HG03565 (cell line): ENCODE data around the gene KTN1.

ENCODE experiments used
- ATAC-seq: cut with Tn5 transposase; IDR thresholded peaks from one replicate; pipeline ENCODE4 v1.9.1; 2021; ENCODE audit warnings: mild to moderate bottlenecking, moderate library complexity; ENCODE audit not compliant: unreplicated experiment

The KTN1 gene

DNA sequence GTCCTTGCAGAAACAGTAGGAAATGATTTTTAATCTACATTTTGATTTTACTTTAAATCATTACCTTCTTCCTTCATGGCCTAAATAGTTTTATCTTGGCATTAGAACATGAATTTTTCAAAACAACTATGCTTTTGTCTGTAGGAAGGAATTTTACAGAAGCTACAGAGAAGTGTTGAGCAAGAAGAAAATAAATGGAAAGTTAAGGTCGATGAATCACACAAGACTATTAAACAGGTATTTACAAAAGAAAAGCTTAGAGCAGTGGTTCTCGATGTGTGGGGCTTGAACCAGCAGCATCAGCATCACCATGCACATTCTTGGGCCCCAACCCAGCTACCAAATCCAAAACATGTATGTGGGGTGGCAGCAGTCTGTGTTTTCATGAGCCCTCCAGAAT lies 91.6 kb downstream of the KTN1 start:
- no peak for ATAC-seq

DNA sequence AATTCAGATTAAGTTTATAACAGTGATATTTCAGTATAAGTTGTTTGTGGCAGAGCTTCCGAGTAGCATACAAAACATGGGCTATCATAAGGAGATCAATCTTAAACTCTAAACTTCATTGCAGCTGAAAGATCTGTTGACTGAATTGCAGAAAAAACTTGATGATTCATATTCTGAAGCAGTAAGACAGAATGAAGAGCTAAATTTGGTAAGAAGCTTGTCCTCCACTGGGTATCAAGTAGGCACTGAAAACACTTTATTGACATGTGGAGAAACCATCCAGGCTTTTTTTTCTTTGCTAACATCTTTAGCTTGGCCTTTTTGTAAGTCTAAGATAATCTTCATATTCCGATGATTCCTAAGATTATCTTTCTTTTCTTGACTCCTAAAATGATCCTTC lies 93.0 kb downstream of the KTN1 start:
- ATAC-seq: no peak

DNA sequence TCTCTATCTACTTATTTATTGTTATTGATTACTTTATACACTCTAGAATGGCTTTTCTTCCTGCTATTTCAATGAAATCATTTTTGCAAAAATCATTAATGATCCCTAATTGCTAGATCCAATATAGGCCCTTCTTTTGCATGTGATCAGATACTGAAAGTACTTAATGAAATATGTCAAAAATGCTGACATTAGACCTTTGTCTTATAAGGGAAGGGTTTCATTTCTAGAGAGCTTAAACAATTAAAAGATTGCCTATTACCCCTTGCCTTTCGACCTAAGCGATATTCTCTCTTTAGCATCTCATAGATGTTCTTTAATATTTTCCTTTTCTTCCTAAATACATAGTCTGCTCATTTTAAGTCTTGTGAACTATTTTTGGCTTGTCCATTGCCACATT lies 101.1 kb downstream of the KTN1 start:
- ATAC-seq: no peak

DNA sequence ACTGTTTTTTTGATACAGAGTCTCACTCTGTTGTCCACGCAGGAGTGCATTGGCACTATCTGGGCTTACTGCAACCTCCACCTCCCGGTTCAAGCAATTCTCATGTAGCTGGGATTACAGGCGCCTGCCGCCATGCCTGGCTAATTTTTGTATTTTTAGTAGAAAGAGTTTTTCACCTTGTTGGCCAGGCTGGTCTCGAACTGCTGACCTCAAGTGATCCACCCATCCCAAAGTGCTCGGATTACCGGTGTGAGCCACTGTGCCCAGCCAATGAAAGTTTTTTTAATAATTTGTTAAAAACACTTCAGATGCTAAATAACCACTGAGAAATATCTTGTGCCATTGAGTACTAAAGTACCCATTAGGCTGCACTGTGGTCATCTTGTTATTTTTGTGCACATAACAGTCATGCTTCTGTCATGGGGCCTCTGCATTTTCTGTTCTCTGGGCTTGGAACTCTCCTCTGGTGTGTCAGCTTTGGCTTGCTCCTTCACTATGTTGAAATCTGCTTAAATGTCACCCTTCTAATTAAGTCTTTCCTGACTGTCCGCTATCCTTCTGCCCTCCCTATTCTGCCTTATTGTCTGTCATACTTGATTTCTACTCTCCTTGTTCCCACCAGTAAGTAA lies 105.1 kb downstream of the KTN1 start:
- ATAC-seq: no peak

DNA sequence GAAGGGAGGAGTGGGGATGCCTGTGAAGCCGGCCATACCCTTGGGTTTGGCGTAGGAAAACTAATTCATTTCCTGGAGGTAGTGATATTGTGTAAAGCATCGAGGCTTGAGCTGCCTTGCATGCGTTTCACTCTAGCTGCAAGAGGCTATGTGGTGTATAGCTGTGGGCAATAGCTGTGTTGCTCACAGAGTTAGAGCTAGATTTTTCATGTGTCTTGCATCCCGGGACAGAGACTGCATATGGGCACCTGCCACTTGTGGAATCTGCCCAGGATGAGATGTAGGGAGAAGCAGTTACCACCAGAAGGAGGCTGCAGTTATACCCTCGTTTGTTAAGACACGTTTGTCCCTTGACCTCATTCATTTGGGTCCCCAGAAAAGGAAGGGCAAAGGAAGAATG lies 106.7 kb downstream of the KTN1 start:
- no peak for ATAC-seq

DNA sequence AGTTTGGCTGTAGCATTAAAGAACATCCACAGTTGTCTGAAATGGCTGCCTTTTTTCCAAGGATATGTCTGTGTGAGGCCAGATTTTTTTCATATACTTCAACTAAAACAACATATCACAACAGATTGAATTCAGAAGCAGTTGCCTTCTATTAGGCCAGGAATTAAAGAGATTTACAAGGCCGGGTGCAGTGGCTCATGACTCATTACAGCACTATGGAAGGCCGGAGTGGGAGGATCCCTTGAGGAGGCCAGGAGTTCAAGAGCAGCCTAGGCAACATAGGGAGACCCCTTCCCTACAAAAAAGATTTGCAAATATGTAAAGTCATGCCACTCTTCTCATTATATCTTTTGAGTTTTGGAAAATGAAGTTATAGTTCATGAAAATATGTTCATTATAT lies 108.6 kb downstream of the KTN1 start:
- no peak for ATAC-seq

DNA sequence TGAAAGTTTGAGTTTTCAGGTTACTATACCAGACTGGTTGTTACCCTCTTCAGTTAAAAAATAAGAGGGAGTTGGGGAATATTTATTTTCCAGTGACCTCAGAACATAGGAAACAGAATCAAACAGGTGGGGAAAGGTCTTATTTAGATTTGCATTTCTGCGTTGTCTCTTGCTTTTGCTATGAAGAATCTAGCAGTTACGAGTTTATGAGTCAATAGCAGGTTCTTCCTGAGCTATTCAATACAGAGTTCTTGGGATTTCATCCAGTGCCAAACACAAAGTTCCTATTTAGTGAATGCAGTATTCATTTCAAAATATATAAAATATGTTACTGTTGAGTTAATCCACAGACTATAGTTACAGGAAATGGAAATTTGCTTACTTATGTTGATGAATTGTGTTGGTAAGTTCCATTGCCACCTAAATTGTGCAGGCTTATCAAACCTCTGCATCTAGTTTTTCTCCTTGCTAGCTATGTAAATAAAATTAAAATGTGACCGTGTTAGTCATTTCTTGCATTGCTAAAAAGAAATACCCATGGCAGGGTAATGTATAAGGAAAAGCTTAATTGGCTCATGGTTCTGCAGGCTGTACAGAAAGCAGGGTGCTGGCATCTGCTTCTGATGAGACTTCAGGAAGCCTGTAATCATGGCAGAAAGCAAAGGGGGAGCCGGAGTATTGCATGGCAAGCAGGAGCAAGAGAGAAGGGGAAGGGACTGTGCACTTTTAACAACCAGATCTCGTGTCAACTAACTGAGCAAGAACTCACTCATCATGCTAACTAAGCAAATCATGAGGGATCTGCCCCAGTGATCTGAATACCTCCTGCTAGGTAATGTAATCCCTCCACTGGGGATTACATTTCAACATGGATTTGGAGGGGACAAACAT lies 110.2 kb downstream of the KTN1 start:
- ATAC-seq: no peak

DNA sequence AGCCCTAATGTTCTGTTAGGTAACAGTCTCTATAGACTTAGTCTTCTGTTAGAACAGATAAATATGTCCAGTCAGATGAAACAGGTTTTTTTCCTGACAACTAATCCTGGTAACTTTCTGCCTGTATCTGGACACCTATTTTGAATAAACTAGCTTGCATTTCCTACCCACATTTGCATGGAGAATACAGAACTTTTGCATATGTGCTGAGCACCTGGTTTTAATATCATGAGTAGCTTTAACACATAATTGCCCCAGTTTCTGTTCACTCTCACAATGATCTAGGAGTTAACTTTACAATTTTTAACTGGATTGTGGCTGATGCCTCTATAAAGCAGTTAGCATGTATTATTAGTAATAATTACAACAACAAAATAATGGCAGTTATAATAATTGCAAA lies 111.7 kb downstream of the KTN1 start:
- ATAC-seq: no peak

DNA sequence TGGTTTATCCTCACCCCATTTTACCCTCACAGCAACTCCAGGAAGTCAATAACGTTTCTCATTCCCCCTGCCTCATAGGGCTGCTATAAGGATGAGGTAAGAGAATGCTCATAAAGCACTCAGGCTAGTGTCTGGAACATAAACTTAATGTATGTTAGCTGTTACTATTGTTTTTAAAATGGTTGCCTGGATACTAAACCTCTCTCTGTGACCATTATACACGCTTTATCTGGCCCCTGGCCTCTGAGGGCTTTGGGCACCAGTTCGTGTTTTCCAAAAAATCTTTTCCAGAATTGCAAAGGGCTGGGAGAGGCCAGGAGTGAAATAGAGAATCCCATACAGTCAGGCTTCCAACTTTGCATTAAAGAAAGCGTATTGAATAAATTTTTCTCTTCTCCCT lies 113.9 kb downstream of the KTN1 start:
- ATAC-seq: no peak

DNA sequence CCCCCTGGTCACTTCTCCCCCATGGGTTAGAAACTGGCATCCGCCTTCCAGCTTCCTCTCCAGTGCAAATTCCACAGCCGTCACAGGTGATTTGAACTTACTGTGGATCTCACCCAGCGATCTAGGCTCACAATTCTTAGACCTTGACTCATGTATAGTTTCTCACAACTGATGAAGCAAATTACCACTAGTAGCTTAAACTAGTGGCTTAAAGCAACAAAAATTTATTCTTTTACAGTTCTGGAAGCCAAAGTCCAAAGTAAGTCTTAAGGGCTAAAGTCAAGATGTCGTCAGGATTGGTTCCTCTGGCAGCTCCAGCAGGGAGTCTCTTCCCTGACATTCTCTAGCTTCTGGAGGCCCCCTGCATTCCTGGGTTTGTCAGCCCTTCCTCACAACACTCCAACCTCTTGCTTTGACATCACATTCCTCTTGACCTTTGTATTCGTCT lies 117.4 kb downstream of the KTN1 start:
- no peak for ATAC-seq

DNA sequence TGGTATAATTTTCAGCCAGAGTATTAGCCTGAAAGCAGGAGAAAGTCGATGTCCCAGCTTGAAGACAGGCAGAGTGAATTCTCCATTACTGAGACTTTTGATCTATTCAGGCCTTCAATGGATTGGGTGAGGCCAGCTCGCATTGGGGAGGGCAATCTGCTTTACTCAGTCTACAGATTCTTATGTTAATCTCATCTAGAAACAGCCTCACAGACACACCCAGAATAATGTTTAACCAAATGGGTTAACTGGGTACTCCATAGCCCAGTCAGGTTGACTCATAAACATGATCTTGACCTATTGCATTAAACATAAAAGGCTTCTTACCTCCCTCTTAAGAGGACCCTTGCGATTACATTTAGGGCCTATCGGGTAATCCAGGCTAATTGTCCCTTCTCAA lies 118.0 kb downstream of the KTN1 start:
- ATAC-seq: no peak

DNA sequence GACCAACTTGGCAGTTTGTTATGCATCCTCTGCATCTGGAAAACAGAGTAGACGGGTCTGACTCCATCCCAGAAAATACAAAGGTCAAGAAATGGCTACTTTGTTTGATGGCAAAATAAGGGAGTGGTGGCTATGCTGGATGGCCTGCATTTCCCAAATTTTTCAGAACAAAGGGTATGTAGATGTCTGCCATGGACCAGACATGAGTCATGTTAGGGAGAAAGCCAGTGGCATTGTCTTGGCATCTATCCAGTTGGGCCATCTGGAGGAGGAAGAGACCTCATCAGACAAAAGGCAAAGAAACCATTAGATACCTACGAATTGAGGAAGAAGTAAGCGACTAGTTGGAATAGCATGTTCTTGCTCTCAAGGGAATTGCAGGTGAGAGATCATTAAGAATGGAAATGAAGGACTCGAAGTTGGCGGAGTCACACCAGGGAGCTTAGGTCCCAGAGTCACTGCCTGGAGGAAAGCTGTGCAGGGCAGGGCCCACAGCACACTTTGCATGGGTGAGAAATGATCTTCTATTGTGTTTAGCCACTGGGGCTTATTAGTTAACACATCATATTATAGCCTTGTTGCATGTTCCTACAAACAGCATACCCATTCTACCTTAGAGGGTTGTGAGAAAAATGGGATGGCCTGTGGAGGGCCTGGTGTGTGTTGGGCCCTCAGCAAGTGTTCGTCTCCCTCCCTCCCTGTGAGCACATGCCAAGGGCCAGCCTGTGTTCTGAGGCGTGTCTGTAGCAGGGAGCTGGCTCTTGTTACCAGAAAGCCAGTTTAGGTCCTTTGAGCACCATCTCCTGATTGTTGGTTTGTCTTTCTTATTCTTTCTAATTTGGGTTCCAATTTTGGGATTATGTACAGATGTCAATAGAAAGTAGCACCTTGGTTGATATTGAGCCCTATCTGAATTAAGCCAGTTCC lies 119.4 kb downstream of the KTN1 start:
- no peak for ATAC-seq

DNA sequence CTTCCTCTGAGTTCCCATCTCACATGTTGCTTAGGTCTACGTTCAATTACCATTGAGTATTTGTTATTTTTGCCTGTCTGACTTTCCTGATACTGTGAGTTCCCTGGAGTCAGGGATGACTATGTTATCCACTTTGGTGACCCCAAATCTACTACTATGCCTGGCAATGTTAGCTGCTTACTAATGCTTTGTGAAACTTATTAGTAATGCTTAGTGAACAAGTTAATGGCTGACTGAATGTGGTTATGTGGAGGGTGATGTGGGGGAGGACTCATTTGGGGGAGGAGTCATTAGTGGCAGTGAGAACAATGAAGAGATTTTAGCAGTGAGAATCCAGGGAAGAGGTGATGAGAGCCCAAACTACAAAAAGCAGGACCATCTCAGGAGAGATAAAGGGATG lies 121.6 kb downstream of the KTN1 start:
- ATAC-seq: peak; percentile 96

DNA sequence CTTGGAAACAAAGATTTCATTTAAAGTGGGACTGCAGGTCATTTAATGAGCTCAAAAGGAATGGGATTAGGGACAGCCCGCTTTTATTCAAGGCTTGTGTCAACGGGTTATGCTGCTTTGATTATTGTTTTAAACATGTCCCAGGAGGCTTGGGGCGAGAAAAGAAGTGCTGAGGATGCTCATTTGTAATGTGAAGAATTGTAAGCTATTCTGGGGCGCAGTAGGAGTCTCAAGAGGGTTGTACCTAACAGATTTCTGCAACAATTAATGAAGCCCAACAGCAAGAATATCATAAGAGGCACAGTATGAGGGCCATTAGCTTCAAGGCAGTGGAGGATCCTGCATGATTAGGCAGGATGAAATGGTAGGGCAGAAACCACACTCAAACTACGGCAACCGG lies 122.5 kb downstream of the KTN1 start:
- no peak for ATAC-seq

DNA sequence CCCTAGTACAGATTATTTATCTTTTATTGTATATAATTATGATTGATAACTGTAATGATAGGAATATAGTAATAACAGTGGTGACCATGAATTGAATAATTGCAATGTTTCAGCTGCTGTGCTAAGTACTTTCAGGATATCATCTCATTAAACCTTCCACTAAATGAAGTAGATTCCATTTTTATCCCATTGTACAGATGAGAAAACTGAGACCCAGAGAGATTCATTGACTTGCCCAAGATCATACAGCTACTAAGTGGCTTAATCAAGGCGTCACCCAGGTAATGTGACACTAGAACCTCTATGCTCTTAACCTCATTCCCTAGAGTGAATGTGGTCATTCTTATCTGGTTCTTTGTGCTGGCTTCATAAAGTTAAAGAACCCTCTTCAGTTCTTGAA lies 124.6 kb downstream of the KTN1 start:
- no peak for ATAC-seq

DNA sequence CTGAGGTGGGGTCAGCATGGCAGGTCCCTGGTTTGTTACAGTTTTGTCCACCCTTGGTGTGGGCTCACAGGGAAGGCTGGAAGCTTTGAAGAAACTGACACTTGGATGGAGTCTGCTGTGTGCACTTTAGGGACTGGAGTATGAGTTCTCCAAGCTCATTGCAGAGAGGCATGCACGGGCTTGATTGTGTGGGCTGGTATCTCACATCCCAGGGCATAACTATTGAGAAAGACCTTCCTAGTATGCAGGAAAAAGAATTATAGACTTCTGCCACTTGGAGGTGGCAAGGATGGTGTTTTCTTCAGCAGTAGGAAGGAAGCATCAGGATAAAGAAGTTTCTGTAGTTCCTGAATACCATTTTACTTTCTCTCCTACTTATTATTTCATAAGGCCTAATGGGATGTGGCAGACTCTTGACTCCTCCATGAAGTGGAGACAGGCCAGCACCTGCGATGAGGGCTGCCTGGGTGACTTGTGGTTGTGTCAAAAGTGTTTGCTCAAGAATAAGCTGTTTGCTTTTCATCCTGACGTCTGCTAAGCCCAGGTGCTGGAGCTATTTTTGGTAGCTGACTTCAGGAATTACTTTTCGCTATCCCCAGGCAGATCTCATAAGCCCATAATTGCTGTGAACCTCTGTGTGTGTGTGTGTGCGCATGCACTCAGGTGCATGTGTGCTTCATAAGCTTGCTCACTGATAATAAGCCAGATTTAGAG lies 125.8 kb downstream of the KTN1 start:
- no peak for ATAC-seq

DNA sequence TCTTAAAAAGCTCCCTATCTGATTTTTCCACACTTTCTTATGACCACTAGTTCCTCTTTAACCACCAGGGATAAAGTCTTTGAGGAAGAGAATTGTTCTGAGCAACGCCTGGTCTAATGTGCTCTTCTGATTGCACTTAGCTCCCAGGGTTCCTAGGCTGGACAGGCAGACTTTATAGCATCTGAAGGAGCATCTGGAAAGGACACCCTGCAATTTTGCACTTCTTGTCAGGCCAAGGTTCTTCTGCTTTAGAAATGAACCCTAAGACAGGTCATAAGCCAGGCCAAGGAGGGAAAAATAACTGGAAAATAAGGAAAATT lies 126.3 kb downstream of the KTN1 start:
- no peak for ATAC-seq

DNA sequence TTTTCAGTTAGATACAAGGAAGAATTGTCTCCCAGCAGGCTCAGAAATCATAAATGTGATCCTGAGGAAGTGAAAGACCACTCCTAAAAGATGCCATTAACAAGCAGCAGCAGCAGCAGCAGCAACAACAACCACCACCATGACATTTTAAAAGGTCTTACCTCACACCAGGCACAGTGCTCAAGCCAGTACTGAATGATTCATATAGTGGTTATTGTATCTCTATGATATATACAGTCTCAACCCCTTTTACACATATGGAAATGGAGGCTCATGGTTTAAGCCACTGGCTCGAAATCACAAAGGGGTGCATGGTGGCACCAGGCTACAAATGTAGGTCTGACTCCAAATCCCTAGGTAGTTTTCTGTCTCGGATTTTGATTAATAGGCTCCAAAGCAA lies 126.9 kb downstream of the KTN1 start:
- ATAC-seq: no peak

DNA sequence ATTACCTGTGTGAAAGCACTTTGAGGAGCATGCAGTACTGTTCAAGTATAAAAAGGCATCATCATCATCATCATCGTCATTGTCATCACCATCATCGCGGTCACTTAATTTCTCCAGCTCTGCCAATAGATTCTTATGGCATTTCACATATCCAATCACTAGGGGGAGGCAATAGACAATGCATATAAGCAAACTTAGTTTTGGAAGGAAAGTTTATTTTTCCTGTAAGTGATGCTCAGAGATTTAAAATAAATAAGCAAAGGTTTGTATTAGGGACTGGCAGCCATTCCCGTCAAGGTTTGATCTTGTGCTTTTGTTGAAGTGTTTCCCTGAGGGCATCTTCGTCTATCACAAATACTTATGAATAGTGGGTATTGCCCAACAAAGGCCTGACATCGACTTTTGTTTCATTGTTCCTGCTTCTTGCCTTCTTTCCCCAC lies 127.4 kb downstream of the KTN1 start:
- no peak for ATAC-seq

DNA sequence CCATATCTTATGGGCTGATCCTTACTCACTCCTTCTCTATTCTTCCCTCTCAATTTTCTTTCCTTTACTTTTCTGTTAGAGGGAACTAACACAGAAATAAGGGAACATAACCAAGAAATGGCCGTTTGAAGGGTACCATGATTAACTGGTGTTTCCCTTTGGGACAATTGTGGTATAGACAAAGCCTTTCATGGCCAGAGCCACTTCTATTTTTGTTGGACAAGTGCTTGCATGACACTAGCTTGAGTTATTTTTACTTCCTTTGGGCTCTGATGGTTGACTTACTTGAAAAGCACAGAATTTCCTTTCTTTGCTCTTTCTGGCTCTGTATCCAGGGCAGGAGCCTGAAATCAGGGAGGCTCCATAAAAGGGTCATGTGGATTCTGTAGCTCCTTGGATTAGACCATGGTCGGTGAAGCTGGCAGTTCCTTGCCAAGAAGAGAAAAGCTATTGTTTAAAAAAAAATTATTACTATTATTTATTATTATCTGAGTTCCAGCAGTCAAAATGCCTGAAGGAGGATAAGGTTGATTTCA lies 130.6 kb downstream of the KTN1 start:
- ATAC-seq: no peak
